Ascending aorta (tissue), 2 donors: ENCODE measurements around the gene NPTXR. TPM values are rescaled to one million over a fixed set of nuclear protein-coding genes. Genes with fewer than 3 reads are reported as not detected.

Experiments
- DNase-seq, 2 donors: peaks; one replicate each; pipeline ENCODE4 v3.0.0-alpha.2; 2019; ENCODE audit warnings: low spot score in 2 of 2
- H3K27ac ChIP-seq, 2 donors: fragments of 200-600 bp; sonication (generic); one replicate each; pipeline ENCODE4 v1.5.1; 2016 to 2017; ENCODE audit warnings: mild to moderate bottlenecking in 1 of 2
- H3K27me3 ChIP-seq: fragments of 200-600 bp; sonication (generic); one replicate; pipeline ENCODE4 v1.5.1; 2017
- H3K36me3 ChIP-seq, 2 donors: fragments of 200-600 bp; sonication (generic); one replicate each; pipeline ENCODE4 v1.5.1; 2016
- H3K4me1 ChIP-seq, 2 donors: fragments of 200-600 bp; sonication (generic); one replicate each; pipeline ENCODE4 v1.5.1; 2016 to 2017; ENCODE audit warnings: mild to moderate bottlenecking in 1 of 2
- H3K4me3 ChIP-seq, 2 donors: fragments of 200-600 bp; sonication (generic); one replicate each; pipeline ENCODE4 v1.5.1; 2016 to 2017; ENCODE audit warnings: mild to moderate bottlenecking in 1 of 2
- H3K9me3 ChIP-seq, 2 donors: fragments of 200-600 bp; sonication (generic); one replicate each; pipeline ENCODE4 v1.5.1; 2016
- intact Hi-C: fragments of 100-400 bp; cut with DNase I; formaldehyde crosslinking; loops from one replicate; pipeline ENCODE4 v1.15.1; 2023
- total RNA-seq: library from RNA; depleted of rRNA; stranded (reverse); fragments of >200 nt; gene quantifications from one replicate; pipeline ENCODE4 v1.1.0, GENCODE V29; 2016
- TF ChIP-seq, protein P1 (sequence below), 3 experiments: fragments of 200-600 bp in 2 of 3; fragments of 450-650 bp in 1 of 3; sonication (generic) in 2 of 3; IDR thresholded peaks; one replicate each; pipeline ENCODE4 v1.5.1; 2016 to 2019; ENCODE audit warnings: antibody characterized with exemption in 3 of 3, mild to moderate bottlenecking in 1 of 3, moderate library complexity in 1 of 3

NPTXR gene
- total RNA-seq, 1 donor from 2014 or later = 46.3 TPM

DNA sequence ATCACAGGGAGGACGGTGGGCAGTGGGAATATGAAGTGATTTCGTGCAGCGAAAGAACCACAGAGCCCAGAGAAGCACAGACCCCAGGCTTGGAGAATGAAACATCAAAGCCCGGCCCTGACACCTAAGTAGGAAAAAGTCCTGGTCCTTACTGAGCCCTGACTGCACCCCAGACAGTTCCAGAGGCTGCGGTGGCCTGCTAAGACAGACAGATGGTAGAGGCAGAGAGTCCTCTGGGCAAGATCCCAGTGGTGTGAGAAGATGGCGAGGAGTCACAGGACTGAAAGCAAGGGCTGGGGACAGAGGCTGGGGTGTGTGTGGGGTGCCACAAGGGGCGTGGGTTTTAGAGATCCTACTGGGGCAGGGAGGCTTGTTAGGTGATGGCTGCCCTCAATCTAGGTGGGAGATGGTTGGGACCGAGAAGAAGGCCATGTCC, 24.5 kb upstream of the NPTXR start:
- TF ChIP-seq, protein P1, sequence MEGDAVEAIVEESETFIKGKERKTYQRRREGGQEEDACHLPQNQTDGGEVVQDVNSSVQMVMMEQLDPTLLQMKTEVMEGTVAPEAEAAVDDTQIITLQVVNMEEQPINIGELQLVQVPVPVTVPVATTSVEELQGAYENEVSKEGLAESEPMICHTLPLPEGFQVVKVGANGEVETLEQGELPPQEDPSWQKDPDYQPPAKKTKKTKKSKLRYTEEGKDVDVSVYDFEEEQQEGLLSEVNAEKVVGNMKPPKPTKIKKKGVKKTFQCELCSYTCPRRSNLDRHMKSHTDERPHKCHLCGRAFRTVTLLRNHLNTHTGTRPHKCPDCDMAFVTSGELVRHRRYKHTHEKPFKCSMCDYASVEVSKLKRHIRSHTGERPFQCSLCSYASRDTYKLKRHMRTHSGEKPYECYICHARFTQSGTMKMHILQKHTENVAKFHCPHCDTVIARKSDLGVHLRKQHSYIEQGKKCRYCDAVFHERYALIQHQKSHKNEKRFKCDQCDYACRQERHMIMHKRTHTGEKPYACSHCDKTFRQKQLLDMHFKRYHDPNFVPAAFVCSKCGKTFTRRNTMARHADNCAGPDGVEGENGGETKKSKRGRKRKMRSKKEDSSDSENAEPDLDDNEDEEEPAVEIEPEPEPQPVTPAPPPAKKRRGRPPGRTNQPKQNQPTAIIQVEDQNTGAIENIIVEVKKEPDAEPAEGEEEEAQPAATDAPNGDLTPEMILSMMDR (IDR thresholded peaks at IDR 0.05) = no peak
- intact Hi-C loops = no loop called here
- Histone ChIP-seq H3K4me3 (no peak overlapping the region), H3K27me3 (no peaks in the 10 kb centered on the region), H3K9me3 (no peaks in the 10 kb centered on the region), H3K36me3 (peaks cover 21 to 38% of the 10 kb centered on the region in 2 donors), H3K27ac (no peak overlapping the region), H3K4me1 (peaks cover 24 to 66% of the 10 kb centered on the region in 2 donors)
- DNase-seq = peak in 1 of 2 donors; percentile 49

DNA sequence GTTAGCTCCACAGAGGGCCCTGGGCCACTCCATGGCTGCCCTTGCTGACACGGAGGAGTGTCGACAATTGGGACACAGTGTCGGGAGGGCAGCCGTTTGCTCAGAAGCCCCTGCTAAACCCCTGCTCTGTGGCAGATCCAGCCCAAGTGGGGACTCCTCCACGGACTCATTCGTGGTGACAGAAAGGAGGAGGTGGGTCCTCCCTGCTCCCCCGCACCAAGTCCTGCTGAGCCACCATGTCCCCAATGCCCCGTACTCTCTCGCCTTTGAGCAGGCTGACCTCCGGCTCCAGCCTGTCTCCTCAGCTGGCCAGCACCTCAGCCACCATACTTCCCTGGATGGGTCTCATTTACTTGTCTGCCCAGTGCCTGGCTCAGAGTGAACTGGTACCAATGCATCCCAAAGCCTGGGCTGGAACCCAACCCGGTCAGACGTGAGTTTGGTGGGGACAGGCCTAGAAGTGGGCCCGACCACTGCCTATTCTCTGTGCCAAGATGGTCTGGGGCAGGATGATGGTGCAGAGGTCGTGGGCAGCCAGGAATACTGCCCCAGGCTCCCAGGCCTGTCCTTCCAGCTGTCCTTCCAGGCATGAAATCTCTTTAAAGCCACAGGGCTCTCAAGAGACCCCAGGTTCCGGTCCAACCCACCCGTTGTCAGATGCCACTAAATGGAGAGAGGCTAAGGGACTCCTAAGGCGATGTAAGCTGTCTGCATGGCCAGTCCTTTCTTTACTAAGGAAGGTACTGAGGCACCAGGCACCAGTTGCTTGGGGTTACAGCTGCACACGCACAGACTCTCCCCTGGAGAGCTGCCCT, 23.9 kb upstream of the NPTXR start:
- peaks cover 28 to 73% of the 10 kb centered on the region in 2 donors for H3K4me1 ChIP-seq
- intact Hi-C loops = no loop called here
- no peak overlapping the region for H3K4me3 ChIP-seq
- H3K9me3 ChIP-seq = no peaks in the 10 kb centered on the region
- H3K27me3 ChIP-seq = no peaks in the 10 kb centered on the region
- TF ChIP-seq, protein P1 (IDR thresholded peaks at IDR 0.05) = no peak
- DNase-seq = peak in 1 of 2 donors; percentile 61
- H3K27ac ChIP-seq = no peak overlapping the region
- peaks cover 21 to 38% of the 10 kb centered on the region in 2 donors for H3K36me3 ChIP-seq

DNA sequence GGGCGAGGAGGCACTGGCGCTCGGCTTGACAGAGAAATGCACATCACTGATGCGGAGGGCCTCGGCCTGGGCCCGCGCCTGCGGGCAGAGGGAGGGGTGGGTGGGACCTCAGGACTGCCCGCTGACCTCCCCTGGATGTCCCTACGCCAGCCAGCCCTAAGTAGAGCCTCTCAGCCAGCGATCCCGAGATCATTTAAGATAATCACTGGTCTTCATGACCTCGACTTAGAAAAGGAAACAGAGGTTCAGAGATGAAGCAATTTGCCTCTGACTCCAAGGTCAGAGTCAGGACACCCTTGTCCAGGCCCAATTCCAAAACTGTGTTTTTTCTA, 23.3 kb upstream of the NPTXR start:
- Histone ChIP-seq H3K27ac (no peak overlapping the region), H3K27me3 (no peaks in the 10 kb centered on the region), H3K4me3 (no peak overlapping the region), H3K4me1 (peaks cover 28 to 74% of the 10 kb centered on the region in 2 donors), H3K36me3 (peaks cover 21 to 38% of the 10 kb centered on the region in 2 donors), H3K9me3 (no peaks in the 10 kb centered on the region)
- intact Hi-C loops = no loop called here
- TF ChIP-seq, protein P1 (IDR thresholded peaks at IDR 0.05) = no peak
- DNase-seq = no peak

DNA sequence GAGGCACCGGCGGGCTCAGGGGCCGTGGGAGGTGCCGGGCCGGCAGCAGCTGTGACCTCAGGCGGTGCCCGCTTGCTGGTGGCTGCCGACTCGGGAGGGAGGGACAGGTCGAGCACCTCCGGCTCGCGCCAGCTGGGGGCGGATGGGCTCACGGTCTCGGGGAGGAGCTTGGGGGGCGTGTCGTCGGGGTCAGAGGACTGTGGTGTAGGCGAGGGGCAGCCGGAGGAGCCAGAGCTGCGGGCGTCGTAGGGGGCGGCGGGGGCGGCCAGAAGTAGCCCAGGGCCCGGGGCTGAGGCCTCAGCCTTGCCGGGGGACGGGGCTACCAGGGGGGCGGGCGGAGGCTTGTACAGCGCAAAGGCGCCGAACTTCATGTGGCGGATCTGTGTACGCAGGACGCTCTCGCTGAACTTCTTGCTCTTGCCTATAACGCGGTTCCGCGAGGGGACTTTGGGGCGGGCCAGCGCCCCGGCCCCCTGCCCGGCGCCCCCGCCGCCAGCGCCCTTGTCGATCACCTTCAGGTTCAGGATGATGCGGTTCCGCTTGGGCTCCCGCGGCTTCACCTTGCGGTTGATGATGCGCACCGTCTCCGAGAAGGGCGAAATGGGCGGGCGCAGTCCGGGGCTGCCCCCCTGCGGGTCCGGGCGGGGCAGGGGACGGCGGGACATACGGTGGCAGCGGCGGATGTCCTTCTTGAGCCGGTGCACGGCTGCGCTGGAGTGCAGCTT, 22.7 kb upstream of the NPTXR start:
- no peak overlapping the region for H3K4me3 ChIP-seq
- H3K4me1 ChIP-seq = peaks cover 28 to 76% of the 10 kb centered on the region in 2 donors
- H3K36me3 ChIP-seq = peaks cover 21 to 38% of the 10 kb centered on the region in 2 donors
- no peaks in the 10 kb centered on the region for H3K9me3 ChIP-seq
- H3K27ac ChIP-seq = no peak overlapping the region
- TF ChIP-seq, protein P1 (IDR thresholded peaks at IDR 0.05) = no peak
- H3K27me3 ChIP-seq = no peaks in the 10 kb centered on the region
- DNase-seq = peak in 1 of 2 donors; percentile 58
- intact Hi-C loops = no loop called here

DNA sequence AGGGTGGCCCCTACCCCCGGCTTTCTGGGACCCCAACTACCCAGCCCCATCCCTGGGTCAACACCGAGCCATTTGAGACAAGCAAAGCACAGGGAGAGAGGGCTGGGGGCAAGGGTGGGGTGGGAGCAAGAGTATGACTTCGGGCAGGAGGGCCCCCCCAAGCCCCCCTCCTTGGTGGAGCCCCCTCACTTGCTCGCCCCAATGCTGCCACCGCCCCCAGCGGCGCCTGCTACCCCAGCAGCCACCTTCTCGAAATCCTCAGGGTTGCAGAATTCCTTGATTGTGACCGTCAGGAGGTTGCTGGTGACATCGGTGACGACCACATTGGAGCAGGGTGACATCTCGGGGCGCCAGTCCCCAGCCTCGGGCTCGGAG, 22.2 kb upstream of the NPTXR start:
- no peak overlapping the region for H3K27ac ChIP-seq
- H3K27me3 ChIP-seq = no peaks in the 10 kb centered on the region
- TF ChIP-seq, protein P1 (IDR thresholded peaks at IDR 0.05) = no peak
- H3K4me3 ChIP-seq = no peak overlapping the region
- intact Hi-C loops = no loop called here
- DNase-seq = peak in 1 of 2 donors; percentile 52
- peaks cover 21 to 38% of the 10 kb centered on the region in 2 donors for H3K36me3 ChIP-seq
- peaks cover 28 to 75% of the 10 kb centered on the region in 2 donors for H3K4me1 ChIP-seq
- no peaks in the 10 kb centered on the region for H3K9me3 ChIP-seq
